ENCODE results near the gene TMEM239.

GRCh38 chr20:2807019-2807418, 9.1 kb upstream of the TMEM239 start:
- TF ChIP-seq JUND (IDR thresholded peaks at IDR 0.05): no peak
- TF ChIP-seq ZBTB33 (IDR thresholded peaks at IDR 0.05; ENCODE audit: borderline replicate concordance, low read depth): no peak
- no peak for TF ChIP-seq EZH2phosphoT487 (IDR thresholded peaks at IDR 0.05; ENCODE audit: borderline replicate concordance, low read depth)
- no peak for TF ChIP-seq NRF1 (IDR thresholded peaks at IDR 0.05; ENCODE audit: low read depth, low read length)
- TF ChIP-seq SIN3A (IDR thresholded peaks at IDR 0.05; ENCODE audit: borderline replicate concordance, low read depth, low read length): no peak
- TF ChIP-seq CTCF (IDR thresholded peaks at IDR 0.05): no peak
